GM12878 (cell line): ENCODE measurements around the gene ECM1. TPM values are rescaled to one million over a fixed set of nuclear protein-coding genes. Genes with fewer than 3 reads are reported as not detected.

ENCODE experiments used
- CBX5 ChIP-seq: sonication (generic); IDR thresholded peaks from 2 replicates; pipeline ENCODE4 v1.6.1; 2016; ENCODE audit warnings: low read depth, moderate library complexity, mild to moderate bottlenecking, inconsistent platforms
- ETV6 ChIP-seq, 2 experiments: fragments of 450-650 bp in 1 of 2; IDR thresholded peaks in 1 of 2; conservative IDR thresholded peaks in 1 of 2; 2 replicates each; pipeline ENCODE4 v1.6.1; 2014; ENCODE audit warnings: antibody characterized with exemption in 1 of 2, borderline replicate concordance in 1 of 2, low read depth in 1 of 2, mild to moderate bottlenecking in 1 of 2, moderate library complexity in 1 of 2
- FOXM1 ChIP-seq: IDR thresholded peaks from 2 replicates; pipeline ENCODE4 v1.6.1; 2012; ENCODE audit warnings: low read depth, mild to moderate bottlenecking, inconsistent platforms, low read length, moderate library complexity
- KLF5 ChIP-seq: fragments of 450-650 bp; IDR thresholded peaks from 2 replicates; pipeline ENCODE4 v1.6.1; 2014; ENCODE audit warnings: mild to moderate bottlenecking; ENCODE audit not compliant: partially characterized antibody
- LARP7 ChIP-seq: fragments of 450-650 bp; IDR thresholded peaks from 2 replicates; pipeline ENCODE4 v1.6.1; 2017; ENCODE audit warnings: mild to moderate bottlenecking
- NFYA ChIP-seq: IDR thresholded peaks from 2 replicates; pipeline ENCODE4 v1.6.1; 2011; ENCODE audit warnings: low read depth, mild to moderate bottlenecking, low read length, improper control_type of control experiment, borderline replicate concordance
- NR2C1 ChIP-seq: fragments of 450-650 bp; IDR thresholded peaks from 2 replicates; pipeline ENCODE4 v1.6.1; 2017; ENCODE audit warnings: antibody characterized with exemption, mild to moderate bottlenecking, moderate library complexity
- NR2F1 ChIP-seq: fragments of 450-650 bp; conservative IDR thresholded peaks from 2 replicates; pipeline ENCODE4 v1.6.1; 2017; ENCODE audit warnings: mild to moderate bottlenecking
- SMAD1 ChIP-seq: fragments of 450-650 bp; IDR thresholded peaks from 2 replicates; pipeline ENCODE4 v1.6.1; 2018; ENCODE audit warnings: mild to moderate bottlenecking, low read depth; ENCODE audit not compliant: partially characterized antibody
- SREBF1 ChIP-seq: IDR thresholded peaks from 2 replicates; pipeline ENCODE4 v1.6.1; 2012; ENCODE audit warnings: mild to moderate bottlenecking, low read length
- TAF1 ChIP-seq: IDR thresholded peaks from 2 replicates; pipeline ENCODE4 v1.6.1; 2011; ENCODE audit warnings: mild to moderate bottlenecking, low read depth, low read length, borderline replicate concordance
- TCF12 ChIP-seq: IDR thresholded peaks from 2 replicates; pipeline ENCODE4 v1.6.1; 2011; ENCODE audit warnings: low read depth, mild to moderate bottlenecking, low read length
- YY1 ChIP-seq: IDR thresholded peaks from 2 replicates; pipeline ENCODE4 v1.6.1; 2011; ENCODE audit warnings: low read depth, mild to moderate bottlenecking, low read length
- ZNF622 ChIP-seq: fragments of 450-650 bp; IDR thresholded peaks from 2 replicates; pipeline ENCODE4 v1.6.1; 2017; ENCODE audit warnings: mild to moderate bottlenecking, inconsistent platforms
- polyA plus RNA-seq, 11 experiments: library from polyadenylated mRNA; depleted of rRNA in 4 of 11; unstranded in 6 of 11; stranded (reverse) in 5 of 11; fragments of >200 nt; fragmentation: Nextera tagmentation in 4 of 11; fragmentation: Illumina TruSeq in 1 of 11; extraction: Ambion mirVana in 4 of 11; extraction: Trizol in 1 of 11; gene quantifications; 1 replicate in 1 of 11; 2 replicates in 10 of 11; pipeline versions ENCODE4 v1.2.1 to v1.2.3, GENCODE V29; 2011 to 2016; ENCODE audit warnings: inconsistent platforms in 2 of 11, missing spikeins in 2 of 11, low read depth in 1 of 11
- total RNA-seq, 4 experiments: library from RNA; depleted of rRNA in 3 of 4; stranded (reverse); fragments of >200 nt in 3 of 4; fragmentation: Illumina TruSeq in 1 of 4; extraction: Trizol in 1 of 4; gene quantifications; 2 replicates each; pipeline versions ENCODE4 v1.2.1 to v1.2.3, GENCODE V29; 2013 to 2021
- TF ChIP-seq, protein P1 (sequence below): fragments of 450-650 bp; IDR thresholded peaks from 2 replicates; pipeline ENCODE4 v1.6.1; 2018; ENCODE audit warnings: mild to moderate bottlenecking, low read depth, moderate library complexity; ENCODE audit not compliant: partially characterized antibody
- TF ChIP-seq, protein P2 (sequence below): fragments of 450-650 bp; IDR thresholded peaks from 2 replicates; pipeline ENCODE4 v1.6.1; 2016; ENCODE audit warnings: mild to moderate bottlenecking, moderate library complexity, borderline replicate concordance
- TF ChIP-seq, protein P3 (sequence below): fragments of 450-650 bp; IDR thresholded peaks from 2 replicates; pipeline ENCODE4 v1.6.1; 2017; ENCODE audit warnings: mild to moderate bottlenecking, moderate library complexity
- TF ChIP-seq, protein P4 (sequence below): fragments of 150-350 bp; IDR thresholded peaks from 2 replicates; pipeline ENCODE4 v1.6.1; 2014; ENCODE audit warnings: mild to moderate bottlenecking, low read depth, low read length

The ECM1 gene
- total and polyA plus RNA-seq, 10 of the 15 experiments (the other 5 are each of a cell fraction or from before 2014, with no cell fraction given): 0.06 to 1.3 (median 0.60) TPM

DNA sequence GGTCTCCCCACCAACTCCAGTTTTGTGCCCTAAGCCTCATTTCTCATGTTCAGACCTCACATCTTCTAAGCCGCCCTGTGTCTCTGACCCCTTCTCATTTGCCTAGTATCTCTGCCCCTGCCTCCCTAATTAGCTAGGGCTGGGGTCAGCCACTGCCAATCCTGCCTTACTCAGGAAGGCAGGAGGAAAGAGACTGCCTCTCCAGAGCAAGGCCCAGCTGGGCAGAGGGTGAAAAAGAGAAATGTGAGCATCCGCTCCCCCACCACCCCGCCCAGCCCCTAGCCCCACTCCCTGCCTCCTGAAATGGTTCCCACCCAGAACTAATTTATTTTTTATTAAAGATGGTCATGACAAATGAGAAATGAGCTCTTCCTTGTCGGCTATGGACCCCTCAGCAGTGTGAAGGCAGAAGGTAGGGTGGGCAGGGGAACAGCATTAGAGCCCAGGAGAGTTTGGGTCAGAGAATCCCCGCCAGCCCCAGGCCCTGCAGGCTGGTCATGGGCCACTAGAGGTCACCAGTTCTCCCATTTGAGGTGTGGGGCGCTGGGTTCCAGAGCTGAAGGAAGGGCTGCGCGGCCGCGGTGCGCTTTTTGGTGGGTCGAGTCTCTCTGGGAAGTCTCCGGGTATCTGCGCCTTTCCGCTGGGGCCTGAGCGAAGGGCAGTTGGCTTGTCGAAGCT is 52.8 kb downstream of the ECM1 start (continued):
- TF ChIP-seq, protein P1, sequence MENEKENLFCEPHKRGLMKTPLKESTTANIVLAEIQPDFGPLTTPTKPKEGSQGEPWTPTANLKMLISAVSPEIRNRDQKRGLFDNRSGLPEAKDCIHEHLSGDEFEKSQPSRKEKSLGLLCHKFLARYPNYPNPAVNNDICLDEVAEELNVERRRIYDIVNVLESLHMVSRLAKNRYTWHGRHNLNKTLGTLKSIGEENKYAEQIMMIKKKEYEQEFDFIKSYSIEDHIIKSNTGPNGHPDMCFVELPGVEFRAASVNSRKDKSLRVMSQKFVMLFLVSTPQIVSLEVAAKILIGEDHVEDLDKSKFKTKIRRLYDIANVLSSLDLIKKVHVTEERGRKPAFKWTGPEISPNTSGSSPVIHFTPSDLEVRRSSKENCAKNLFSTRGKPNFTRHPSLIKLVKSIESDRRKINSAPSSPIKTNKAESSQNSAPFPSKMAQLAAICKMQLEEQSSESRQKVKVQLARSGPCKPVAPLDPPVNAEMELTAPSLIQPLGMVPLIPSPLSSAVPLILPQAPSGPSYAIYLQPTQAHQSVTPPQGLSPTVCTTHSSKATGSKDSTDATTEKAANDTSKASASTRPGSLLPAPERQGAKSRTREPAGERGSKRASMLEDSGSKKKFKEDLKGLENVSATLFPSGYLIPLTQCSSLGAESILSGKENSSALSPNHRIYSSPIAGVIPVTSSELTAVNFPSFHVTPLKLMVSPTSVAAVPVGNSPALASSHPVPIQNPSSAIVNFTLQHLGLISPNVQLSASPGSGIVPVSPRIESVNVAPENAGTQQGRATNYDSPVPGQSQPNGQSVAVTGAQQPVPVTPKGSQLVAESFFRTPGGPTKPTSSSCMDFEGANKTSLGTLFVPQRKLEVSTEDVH: no peak
- TF ChIP-seq NR2C1 (no peak), NR2F1 (no peak), SMAD1 (no peak), ETV6 (conservative IDR thresholded peaks at IDR 0.05 in 1 of 2, IDR thresholded peaks at IDR 0.05 in 1 of 2; ENCODE audit: borderline replicate concordance in 1 of 2, low read depth in 1 of 2) (no peak), KLF5 (no peak), NFYA (no peak), LARP7 (no peak), ZNF622 (no peak), FOXM1 (no peak), TAF1 (no peak), TCF12 (no peak), CBX5 (no peak), YY1 (no peak), SREBF1 (no peak)
- TF ChIP-seq, protein P2, sequence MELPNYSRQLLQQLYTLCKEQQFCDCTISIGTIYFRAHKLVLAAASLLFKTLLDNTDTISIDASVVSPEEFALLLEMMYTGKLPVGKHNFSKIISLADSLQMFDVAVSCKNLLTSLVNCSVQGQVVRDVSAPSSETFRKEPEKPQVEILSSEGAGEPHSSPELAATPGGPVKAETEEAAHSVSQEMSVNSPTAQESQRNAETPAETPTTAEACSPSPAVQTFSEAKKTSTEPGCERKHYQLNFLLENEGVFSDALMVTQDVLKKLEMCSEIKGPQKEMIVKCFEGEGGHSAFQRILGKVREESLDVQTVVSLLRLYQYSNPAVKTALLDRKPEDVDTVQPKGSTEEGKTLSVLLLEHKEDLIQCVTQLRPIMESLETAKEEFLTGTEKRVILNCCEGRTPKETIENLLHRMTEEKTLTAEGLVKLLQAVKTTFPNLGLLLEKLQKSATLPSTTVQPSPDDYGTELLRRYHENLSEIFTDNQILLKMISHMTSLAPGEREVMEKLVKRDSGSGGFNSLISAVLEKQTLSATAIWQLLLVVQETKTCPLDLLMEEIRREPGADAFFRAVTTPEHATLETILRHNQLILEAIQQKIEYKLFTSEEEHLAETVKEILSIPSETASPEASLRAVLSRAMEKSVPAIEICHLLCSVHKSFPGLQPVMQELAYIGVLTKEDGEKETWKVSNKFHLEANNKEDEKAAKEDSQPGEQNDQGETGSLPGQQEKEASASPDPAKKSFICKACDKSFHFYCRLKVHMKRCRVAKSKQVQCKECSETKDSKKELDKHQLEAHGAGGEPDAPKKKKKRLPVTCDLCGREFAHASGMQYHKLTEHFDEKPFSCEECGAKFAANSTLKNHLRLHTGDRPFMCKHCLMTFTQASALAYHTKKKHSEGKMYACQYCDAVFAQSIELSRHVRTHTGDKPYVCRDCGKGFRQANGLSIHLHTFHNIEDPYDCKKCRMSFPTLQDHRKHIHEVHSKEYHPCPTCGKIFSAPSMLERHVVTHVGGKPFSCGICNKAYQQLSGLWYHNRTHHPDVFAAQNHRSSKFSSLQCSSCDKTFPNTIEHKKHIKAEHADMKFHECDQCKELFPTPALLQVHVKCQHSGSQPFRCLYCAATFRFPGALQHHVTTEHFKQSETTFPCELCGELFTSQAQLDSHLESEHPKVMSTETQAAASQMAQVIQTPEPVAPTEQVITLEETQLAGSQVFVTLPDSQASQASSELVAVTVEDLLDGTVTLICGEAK: no peak
- TF ChIP-seq, protein P3, sequence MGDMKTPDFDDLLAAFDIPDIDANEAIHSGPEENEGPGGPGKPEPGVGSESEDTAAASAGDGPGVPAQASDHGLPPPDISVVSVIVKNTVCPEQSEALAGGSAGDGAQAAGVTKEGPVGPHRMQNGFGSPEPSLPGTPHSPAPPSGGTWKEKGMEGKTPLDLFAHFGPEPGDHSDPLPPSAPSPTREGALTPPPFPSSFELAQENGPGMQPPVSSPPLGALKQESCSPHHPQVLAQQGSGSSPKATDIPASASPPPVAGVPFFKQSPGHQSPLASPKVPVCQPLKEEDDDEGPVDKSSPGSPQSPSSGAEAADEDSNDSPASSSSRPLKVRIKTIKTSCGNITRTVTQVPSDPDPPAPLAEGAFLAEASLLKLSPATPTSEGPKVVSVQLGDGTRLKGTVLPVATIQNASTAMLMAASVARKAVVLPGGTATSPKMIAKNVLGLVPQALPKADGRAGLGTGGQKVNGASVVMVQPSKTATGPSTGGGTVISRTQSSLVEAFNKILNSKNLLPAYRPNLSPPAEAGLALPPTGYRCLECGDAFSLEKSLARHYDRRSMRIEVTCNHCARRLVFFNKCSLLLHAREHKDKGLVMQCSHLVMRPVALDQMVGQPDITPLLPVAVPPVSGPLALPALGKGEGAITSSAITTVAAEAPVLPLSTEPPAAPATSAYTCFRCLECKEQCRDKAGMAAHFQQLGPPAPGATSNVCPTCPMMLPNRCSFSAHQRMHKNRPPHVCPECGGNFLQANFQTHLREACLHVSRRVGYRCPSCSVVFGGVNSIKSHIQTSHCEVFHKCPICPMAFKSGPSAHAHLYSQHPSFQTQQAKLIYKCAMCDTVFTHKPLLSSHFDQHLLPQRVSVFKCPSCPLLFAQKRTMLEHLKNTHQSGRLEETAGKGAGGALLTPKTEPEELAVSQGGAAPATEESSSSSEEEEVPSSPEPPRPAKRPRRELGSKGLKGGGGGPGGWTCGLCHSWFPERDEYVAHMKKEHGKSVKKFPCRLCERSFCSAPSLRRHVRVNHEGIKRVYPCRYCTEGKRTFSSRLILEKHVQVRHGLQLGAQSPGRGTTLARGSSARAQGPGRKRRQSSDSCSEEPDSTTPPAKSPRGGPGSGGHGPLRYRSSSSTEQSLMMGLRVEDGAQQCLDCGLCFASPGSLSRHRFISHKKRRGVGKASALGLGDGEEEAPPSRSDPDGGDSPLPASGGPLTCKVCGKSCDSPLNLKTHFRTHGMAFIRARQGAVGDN: no peak
- TF ChIP-seq, protein P4, sequence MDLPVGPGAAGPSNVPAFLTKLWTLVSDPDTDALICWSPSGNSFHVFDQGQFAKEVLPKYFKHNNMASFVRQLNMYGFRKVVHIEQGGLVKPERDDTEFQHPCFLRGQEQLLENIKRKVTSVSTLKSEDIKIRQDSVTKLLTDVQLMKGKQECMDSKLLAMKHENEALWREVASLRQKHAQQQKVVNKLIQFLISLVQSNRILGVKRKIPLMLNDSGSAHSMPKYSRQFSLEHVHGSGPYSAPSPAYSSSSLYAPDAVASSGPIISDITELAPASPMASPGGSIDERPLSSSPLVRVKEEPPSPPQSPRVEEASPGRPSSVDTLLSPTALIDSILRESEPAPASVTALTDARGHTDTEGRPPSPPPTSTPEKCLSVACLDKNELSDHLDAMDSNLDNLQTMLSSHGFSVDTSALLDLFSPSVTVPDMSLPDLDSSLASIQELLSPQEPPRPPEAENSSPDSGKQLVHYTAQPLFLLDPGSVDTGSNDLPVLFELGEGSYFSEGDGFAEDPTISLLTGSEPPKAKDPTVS: no peak
